K562 (cell line): ENCODE data around the gene ARHGAP10. TPM values are rescaled to one million over a fixed set of nuclear protein-coding genes. Genes with fewer than 3 reads are reported as not detected.

ENCODE experiments used
- ATAC-seq: fragments of 200-7000 bp; cut with Tn5 transposase; 3 replicates; pipeline ENCODE4 v1.9.1; 2020; ENCODE audit warnings: moderate library complexity
- BruUV-seq: library from RNA; stranded (reverse); fragments of 400-500 nt; replicated peaks from 2 replicates; lab custom pipeline; 2021; lab: Mats Ljungman, UMichigan
- CTCF ChIA-PET: fragments of 300-600 bp; formaldehyde crosslinking; extraction: SDS; loops from one replicate; lab custom pipeline; 2021; ENCODE audit warnings: low intra/inter-chr PET ratio; lab: Yijun Ruan, JAX
- POLR2A ChIA-PET: fragments of 300-600, 350-650 bp; sonication (Branson Sonifier 250); formaldehyde crosslinking; extraction: SDS; loops from one replicate; lab custom pipeline; 2021; ENCODE audit warnings: antibody characterized with exemption, inconsistent platforms; lab: Yijun Ruan, JAX
- DNase-seq, 4 experiments: peaks; one replicate each; pipeline versions ENCODE4 v3.0.0 to v3.0.0-alpha.2; 2011 to 2018; ENCODE audit warnings: low spot score in 3 of 4, mixed read lengths in 3 of 4; ENCODE audit errors: extremely low read depth in 1 of 4
- FAIRE-seq: peaks from 2 replicates; lab custom pipeline; 2011; peaks lifted over from hg19 to GRCh38; lab: Jason Lieb, UNC
- H2AFZ ChIP-seq: 2 replicates; pipeline ENCODE4 v1.6.0; 2011; ENCODE audit warnings: low read depth, low read length, control low read depth, inconsistent platforms
- H3K27ac ChIP-seq: fragments of 200-600 bp; 3 replicates; pipeline ENCODE4 v1.8.0; 2011; ENCODE audit warnings: low read depth, mild to moderate bottlenecking, control low read depth, inconsistent platforms, low read length, moderate library complexity, mixed read lengths; ENCODE audit errors: extremely low read depth
- H3K27me3 ChIP-seq, 2 experiments: fragments of 300-600 bp in 1 of 2; 2 replicates in 1 of 2; 3 replicates in 1 of 2; pipeline versions ENCODE4 v1.6.0 to v1.8.0; 2011; ENCODE audit warnings: inconsistent platforms in 2 of 2, low read length in 2 of 2, mild to moderate bottlenecking in 1 of 2, mixed read lengths in 1 of 2, moderate library complexity in 1 of 2; ENCODE audit not compliant: control insufficient read depth in 2 of 2, insufficient read depth in 2 of 2
- H3K36me3 ChIP-seq: fragments of 300-600 bp; 3 replicates; pipeline ENCODE4 v1.8.0; 2011; ENCODE audit warnings: mild to moderate bottlenecking, low read length, inconsistent platforms; ENCODE audit not compliant: control insufficient read depth, insufficient read depth
- H3K4me1 ChIP-seq, 2 experiments: fragments of 200-600 bp in 1 of 2; replicated peaks in 1 of 2; 2 replicates in 1 of 2; 3 replicates in 1 of 2; pipeline versions ENCODE4 v1.5.1 to v1.8.0; 2011; ENCODE audit warnings: inconsistent platforms in 2 of 2, low read length in 2 of 2, mild to moderate bottlenecking in 1 of 2, mixed read lengths in 1 of 2, moderate library complexity in 1 of 2; ENCODE audit not compliant: control insufficient read depth in 2 of 2, insufficient read depth in 2 of 2
- H3K4me2 ChIP-seq: 2 replicates; pipeline ENCODE4 v1.6.1; 2011; ENCODE audit warnings: low read length, control low read depth, inconsistent platforms, mixed read lengths; ENCODE audit not compliant: insufficient read depth
- H3K4me3 ChIP-seq: fragments of 200-600 bp; sonication (generic), shearing (Covaris generic); 2 replicates; pipeline ENCODE4 v1.5.1; 2016; ENCODE audit warnings: control low read depth, inconsistent platforms
- H3K79me2 ChIP-seq: fragments of 200-600 bp; 3 replicates; pipeline ENCODE4 v1.8.0; 2011; ENCODE audit warnings: low read length, inconsistent platforms; ENCODE audit not compliant: control insufficient read depth, insufficient read depth
- H3K9ac ChIP-seq, 2 experiments: 2 replicates each; pipeline versions ENCODE4 v1.6.0 to v1.6.1; 2011; ENCODE audit warnings: low read depth in 2 of 2, low read length in 2 of 2, control low read depth in 1 of 2, inconsistent platforms in 1 of 2, mild to moderate bottlenecking in 1 of 2, mixed read lengths in 1 of 2; ENCODE audit not compliant: insufficient read depth in 1 of 2
- H3K9me1 ChIP-seq: one replicate; pipeline ENCODE4 v1.6.0; 2011; ENCODE audit warnings: inconsistent platforms, mild to moderate bottlenecking, low read length, moderate library complexity; ENCODE audit not compliant: control insufficient read depth, insufficient read depth
- H3K9me3 ChIP-seq: replicated peaks from 2 replicates; pipeline ENCODE4 v1.5.1; 2011; ENCODE audit warnings: low read depth, low read length, inconsistent platforms; ENCODE audit not compliant: control insufficient read depth, insufficient read depth
- H4K20me1 ChIP-seq: replicated peaks from 2 replicates; pipeline ENCODE4 v1.6.1; 2011; ENCODE audit warnings: low read length, inconsistent platforms, mixed read lengths; ENCODE audit not compliant: control insufficient read depth, insufficient read depth
- CBX2 ChIP-seq: fragments of 200-600 bp; sonication (generic); IDR thresholded peaks from one replicate; pipeline ENCODE4 v1.6.1; 2012; ENCODE audit warnings: mild to moderate bottlenecking, low read length, inconsistent platforms; ENCODE audit not compliant: insufficient read depth, poor library complexity, severe bottlenecking
- ETV6 ChIP-seq, 3 experiments: fragments of 150-350 bp in 1 of 3; sonication (generic) in 1 of 3; formaldehyde crosslinking in 1 of 3; IDR thresholded peaks; 2 replicates each; pipeline versions ENCODE4 v1.6.1 to v1.8.0; 2014 to 2022; ENCODE audit warnings: borderline replicate concordance in 2 of 3, low read depth in 2 of 3, antibody characterized with exemption in 1 of 3, low read length in 1 of 3, mild to moderate bottlenecking in 1 of 3, missing genetic modification reagents in 1 of 3
- WGBS: fragments of 100-300 bp; shearing (Covaris generic); methylation state at CpG from one replicate; pipeline ENCODE4 v1.1.6; 2016; ENCODE audit warnings: low coverage, mixed read lengths; ENCODE audit not compliant: insufficient coverage; ENCODE audit errors: missing lambda C conversion rate; 5-methylcytosine and 5-hydroxymethylcytosine counted together
- in situ Hi-C: fragments of 300-500 bp; cut with MboI; formaldehyde crosslinking; loops from 4 replicates; pipeline ENCODE4 v1.15.0; 2018; ENCODE audit warnings: inconsistent platforms, mixed read lengths
- intact Hi-C: fragments of 100-400 bp; cut with micrococcal nuclease; formaldehyde crosslinking; loops from 2 replicates; pipeline ENCODE4 v1.14.2; 2022
- polyA plus RNA-seq, 8 experiments: library from polyadenylated mRNA; depleted of rRNA in 4 of 8; stranded (reverse) in 5 of 8; unstranded in 3 of 8; fragments of >200 nt; fragmentation: Nextera tagmentation in 2 of 8; fragmentation: Illumina TruSeq in 1 of 8; extraction: Ambion mirVana in 2 of 8; extraction: Trizol in 1 of 8; gene quantifications; 2 replicates each; pipeline versions ENCODE4 v1.2.1 to v1.2.3, GENCODE V29; 2011 to 2014; ENCODE audit warnings: inconsistent platforms in 1 of 8, missing spikeins in 1 of 8
- total RNA-seq, 7 experiments: library from RNA; depleted of rRNA in 6 of 7; stranded (reverse); fragments of >200 nt in 6 of 7; fragmentation: Illumina TruSeq in 2 of 7; extraction: Trizol in 2 of 7; gene quantifications; 2 replicates each; pipeline versions ENCODE4 v1.2.1 to v1.2.3, GENCODE V29; 2011 to 2021; ENCODE audit warnings: low replicate concordance in 1 of 7
- TF ChIP-seq, protein P1 (sequence below): fragments of 250-450 bp; sonication (Bioruptor Pico); IDR thresholded peaks from 2 replicates; pipeline ENCODE4 v1.8.0; 2021; ENCODE audit warnings: moderate library complexity, mild to moderate bottlenecking, inconsistent platforms

ARHGAP10 gene
- total and polyA plus RNA-seq, 9 of the 15 experiments (the other 6 are each of a cell fraction or from before 2014, with no cell fraction given), result 0.03 to 0.22 (median 0.06) TPM; not detected in 3

DNA sequence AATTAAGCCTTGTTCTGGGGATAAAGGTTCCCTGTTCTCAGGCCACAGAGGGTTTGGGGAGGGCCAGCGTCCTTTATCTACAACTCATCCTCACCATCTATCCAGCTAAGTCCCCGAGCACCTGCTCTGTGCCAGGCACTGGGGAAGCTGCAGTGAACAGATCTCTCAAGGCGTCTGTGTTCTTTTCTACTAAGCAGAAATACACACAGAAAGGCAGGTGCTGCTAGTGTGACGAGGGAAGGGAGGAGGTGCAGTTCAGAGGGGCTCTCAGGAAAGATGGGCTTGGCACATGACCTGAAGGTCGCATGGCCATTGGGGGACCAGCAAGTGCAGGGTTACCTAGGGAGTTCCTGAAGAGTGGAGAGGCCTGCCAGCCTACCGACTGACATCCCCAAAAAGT lies 358.1 kb downstream of the ARHGAP10 start (continued):
- TF ChIP-seq ETV6 (IDR thresholded peaks at IDR 0.05; ENCODE audit: borderline replicate concordance in 1 of 2, low read depth in 2 of 2, low read length in 1 of 2), result no peak
- no peak for TF ChIP-seq ETV6 (CRISPR knock-in tag; IDR thresholded peaks at IDR 0.05; ENCODE audit: borderline replicate concordance)
- no peak for TF ChIP-seq CBX2

DNA sequence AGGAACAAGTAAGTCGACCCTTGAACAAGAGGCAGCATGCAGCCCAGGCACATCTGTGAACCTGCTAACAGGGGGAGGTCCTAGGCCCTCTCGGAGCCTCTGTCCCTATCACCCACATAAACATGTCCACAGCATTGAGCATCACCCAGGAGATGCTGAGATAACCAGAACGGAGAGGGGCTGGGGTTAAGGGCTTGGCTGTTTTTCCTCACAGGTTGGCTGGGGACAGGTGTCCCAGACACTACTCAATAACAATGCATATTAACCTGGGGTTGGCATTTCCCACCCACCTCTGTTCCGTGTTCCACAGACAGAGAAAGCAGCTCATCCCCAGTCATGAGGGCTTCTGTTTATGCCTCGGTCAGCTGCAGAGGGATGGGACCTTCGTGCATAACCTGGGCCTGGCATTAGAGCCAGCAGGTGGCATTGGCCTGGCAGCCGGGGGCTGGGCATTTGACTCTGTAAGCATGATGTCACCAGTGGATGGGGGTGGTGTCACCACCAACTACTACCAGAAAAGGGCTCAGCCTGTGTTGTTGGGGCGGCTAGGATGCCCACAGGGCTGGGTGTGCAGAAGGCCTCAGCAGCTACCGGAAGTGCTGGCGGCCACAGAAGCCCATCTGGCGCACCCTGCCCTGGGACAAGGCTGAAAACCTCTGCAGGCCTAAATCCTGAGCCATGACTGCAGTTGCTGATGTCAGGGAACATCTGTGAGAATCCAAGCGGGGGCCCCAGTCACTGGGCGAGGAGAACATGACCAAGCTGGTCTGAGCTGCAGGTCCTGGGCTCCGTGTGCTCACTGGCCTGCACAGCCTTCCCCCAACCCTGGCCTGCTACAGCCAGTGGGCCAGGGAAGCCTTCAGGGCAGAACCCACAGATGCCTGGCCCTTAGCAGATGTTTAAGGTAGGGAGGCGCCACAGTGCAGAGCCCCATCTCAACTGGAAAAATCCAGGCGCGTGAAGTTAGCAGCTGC lies 358.9 kb downstream of the ARHGAP10 start:
- CTCF ChIA-PET, result no interaction called here
- Histone ChIP-seq H3K4me1 (no peaks in the 10 kb centered on the region), H3K9me3 (no peaks in the 10 kb centered on the region), H3K36me3 (no peaks in the 10 kb centered on the region), H3K27me3 (no peaks in the 10 kb centered on the region), H3K4me2 (no peak overlapping the region), H3K79me2 (no peaks in the 10 kb centered on the region), H3K4me3 (no peak overlapping the region), H4K20me1 (no peaks in the 10 kb centered on the region), H2AFZ (no peak overlapping the region), H3K9me1 (no peaks in the 10 kb centered on the region), H3K27ac (no peak overlapping the region), H3K9ac (no peak overlapping the region)
- no peak for ATAC-seq
- TF ChIP-seq, protein P1, sequence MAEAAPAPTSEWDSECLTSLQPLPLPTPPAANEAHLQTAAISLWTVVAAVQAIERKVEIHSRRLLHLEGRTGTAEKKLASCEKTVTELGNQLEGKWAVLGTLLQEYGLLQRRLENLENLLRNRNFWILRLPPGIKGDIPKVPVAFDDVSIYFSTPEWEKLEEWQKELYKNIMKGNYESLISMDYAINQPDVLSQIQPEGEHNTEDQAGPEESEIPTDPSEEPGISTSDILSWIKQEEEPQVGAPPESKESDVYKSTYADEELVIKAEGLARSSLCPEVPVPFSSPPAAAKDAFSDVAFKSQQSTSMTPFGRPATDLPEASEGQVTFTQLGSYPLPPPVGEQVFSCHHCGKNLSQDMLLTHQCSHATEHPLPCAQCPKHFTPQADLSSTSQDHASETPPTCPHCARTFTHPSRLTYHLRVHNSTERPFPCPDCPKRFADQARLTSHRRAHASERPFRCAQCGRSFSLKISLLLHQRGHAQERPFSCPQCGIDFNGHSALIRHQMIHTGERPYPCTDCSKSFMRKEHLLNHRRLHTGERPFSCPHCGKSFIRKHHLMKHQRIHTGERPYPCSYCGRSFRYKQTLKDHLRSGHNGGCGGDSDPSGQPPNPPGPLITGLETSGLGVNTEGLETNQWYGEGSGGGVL (CRISPR knock-in tag), result no peak
- in situ Hi-C loops (no loop called here), intact Hi-C loops (no loop called here)
- under 1% methylated on average over 14 of the region's 17 CpGs for WGBS
- no TSS peak for BruUV-seq
- POLR2A ChIA-PET, result interaction anchor here (0.7 kb wide), 1 partner anchor 305 kb away, joined by 3 read pairs; no protein-coding TSS in a partner anchor
- FAIRE-seq, result no peak
- no peak for DNase-seq
